Stomach (tissue), 4 donors: ENCODE results near the gene ADH6.

Source experiments
- EP300 ChIP-seq: sonication (generic); formaldehyde crosslinking; IDR thresholded peaks from one replicate; pipeline ENCODE4 v1.6.1; 2017; ENCODE audit warnings: antibody characterized with exemption
- TF ChIP-seq, protein P1 (sequence below), 7 experiments: fragments of 450-650 bp in 4 of 7; fragments of 200-600 bp in 3 of 7; sonication (generic) in 3 of 7; IDR thresholded peaks; one replicate each; pipeline ENCODE4 v1.5.1; 2016 to 2019; ENCODE audit warnings: antibody characterized with exemption in 7 of 7, control low read depth in 2 of 7, mild to moderate bottlenecking in 1 of 7

DNA sequence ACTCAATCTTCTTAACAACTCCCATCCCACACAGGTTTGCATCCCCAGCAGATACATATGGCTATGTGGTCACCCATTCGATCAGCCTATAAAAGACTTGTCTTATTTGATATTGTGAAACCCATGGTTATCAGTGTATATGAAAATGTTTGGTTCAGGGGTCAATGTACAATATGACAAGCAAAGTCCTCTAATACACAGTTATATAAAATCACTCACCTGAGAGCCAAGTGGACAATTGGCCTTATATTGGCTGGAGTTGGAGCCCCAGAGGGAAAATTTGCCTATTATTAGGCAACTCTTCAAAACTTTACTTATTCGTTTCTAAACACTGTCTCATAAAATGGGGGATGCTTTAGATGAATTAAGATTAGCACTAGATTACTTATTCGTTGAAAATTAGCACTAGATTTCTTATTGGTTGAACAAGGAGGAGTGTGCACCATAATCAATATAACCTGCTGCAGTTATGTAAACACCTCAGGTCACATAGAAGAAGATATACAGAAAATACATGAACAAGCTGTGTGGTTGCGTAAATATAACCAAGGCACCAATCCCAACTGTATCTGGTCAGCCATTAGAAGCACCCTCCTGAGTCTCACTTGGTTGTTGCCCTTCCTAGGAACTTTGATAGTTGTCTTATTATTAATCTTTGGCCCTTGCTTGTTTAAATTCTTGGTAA lies 64.2 kb downstream of the ADH6 start:
- TF ChIP-seq, protein P1, sequence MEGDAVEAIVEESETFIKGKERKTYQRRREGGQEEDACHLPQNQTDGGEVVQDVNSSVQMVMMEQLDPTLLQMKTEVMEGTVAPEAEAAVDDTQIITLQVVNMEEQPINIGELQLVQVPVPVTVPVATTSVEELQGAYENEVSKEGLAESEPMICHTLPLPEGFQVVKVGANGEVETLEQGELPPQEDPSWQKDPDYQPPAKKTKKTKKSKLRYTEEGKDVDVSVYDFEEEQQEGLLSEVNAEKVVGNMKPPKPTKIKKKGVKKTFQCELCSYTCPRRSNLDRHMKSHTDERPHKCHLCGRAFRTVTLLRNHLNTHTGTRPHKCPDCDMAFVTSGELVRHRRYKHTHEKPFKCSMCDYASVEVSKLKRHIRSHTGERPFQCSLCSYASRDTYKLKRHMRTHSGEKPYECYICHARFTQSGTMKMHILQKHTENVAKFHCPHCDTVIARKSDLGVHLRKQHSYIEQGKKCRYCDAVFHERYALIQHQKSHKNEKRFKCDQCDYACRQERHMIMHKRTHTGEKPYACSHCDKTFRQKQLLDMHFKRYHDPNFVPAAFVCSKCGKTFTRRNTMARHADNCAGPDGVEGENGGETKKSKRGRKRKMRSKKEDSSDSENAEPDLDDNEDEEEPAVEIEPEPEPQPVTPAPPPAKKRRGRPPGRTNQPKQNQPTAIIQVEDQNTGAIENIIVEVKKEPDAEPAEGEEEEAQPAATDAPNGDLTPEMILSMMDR (IDR thresholded peaks at IDR 0.05) = no peak
- no peak for TF ChIP-seq EP300
